Erythroblast (primary cell): ENCODE measurements around the gene AWAT2.

Experiments used
- GATA1 ChIP-seq: IDR thresholded peaks from 2 replicates; pipeline ENCODE4 v1.6.1; 2011; ENCODE audit warnings: low read depth, mild to moderate bottlenecking, control low read depth, low read length, moderate library complexity
- POLR2A ChIP-seq: IDR thresholded peaks from 2 replicates; pipeline ENCODE4 v1.6.1; 2011; ENCODE audit warnings: mild to moderate bottlenecking, low read length

DNA sequence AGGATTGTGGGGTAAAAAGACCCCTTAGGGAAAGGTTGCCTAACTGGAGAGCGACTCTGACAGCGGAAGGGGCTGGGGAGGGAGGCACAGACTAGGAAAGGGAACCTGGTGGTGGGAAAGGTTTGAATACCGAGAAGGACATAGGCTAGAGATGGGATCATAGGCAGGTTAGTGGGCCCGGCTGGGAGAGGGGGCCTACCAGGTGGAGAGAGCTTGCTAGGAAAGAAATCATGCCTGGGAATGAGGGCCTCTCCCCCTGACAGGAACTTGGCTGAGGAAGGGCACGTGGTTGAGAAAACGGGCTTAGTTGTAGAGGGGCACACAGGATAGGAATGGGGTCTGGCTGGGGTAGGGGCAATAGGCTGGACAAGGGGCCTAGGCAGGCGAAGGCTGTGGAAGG, 16.9 kb upstream of the AWAT2 start:
- TF ChIP-seq POLR2A (no peak), GATA1 (no peak)
